Fibroblast of villous mesenchyme (primary cell): ENCODE results near the gene BMPER. TPM values are rescaled to one million over a fixed set of nuclear protein-coding genes. Genes with fewer than 3 reads are reported as not detected.
A peak's percentile ranks its signal among the peaks of the same experiment; 100 is the strongest.

Source experiments
- DNase-seq: peaks from one replicate; pipeline ENCODE4 v3.0.0-alpha.2; 2010; ENCODE audit warnings: low read depth
- H3K4me3 ChIP-seq: 2 replicates; pipeline ENCODE4 v1.5.1; 2011; ENCODE audit warnings: low read depth, mild to moderate bottlenecking, low read length
- total RNA-seq: library from RNA; depleted of rRNA; stranded (reverse); fragments of >200 nt; gene quantifications from 2 replicates; pipeline ENCODE4 v1.2.3, GENCODE V29; 2012
- TF ChIP-seq, protein P1 (sequence below): IDR thresholded peaks from 2 replicates; pipeline ENCODE4 v1.5.1; 2012; ENCODE audit warnings: low read depth, mild to moderate bottlenecking, low read length; ENCODE audit not compliant: insufficient read depth

The BMPER gene
- total RNA-seq, 1 donor: 7.8 TPM

DNA sequence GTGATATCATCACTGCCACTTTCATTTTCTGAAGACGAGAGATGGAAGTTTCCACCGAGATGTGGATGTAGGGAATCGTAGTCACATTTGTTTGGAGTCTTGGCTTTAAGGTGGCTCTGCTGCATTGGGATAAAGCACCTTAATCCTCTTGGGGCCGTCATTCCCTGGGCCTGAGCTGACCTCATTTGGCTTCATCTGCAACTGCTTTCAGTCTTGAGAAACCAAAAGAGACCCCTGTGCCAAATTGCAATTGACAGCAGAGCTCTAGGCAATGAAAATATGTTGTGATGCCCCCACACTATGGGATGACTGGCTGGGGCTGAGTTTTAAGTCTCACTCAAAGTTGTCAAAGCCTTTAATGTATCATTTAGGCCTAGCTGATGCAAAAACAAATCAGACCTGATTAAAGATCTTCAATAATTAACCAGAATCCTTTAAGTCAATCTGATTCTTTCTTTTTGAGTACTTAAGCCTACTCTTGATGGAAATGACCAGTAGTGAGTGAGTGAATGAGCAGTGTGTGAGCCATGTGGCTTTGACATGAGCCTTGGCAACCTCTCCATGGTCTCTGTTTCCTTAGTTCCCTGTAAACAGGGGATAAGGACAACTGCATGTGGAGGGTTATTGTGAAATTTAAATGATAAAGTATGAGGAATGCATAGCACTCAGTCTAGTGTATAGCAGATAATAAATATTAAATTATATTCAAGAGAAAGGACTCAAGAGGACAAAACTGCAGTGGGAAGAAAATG lies 155.0 kb downstream of the BMPER start:
- DNase-seq: peak; percentile 84
- H3K4me3 ChIP-seq: no peak overlapping the region
- TF ChIP-seq, protein P1, sequence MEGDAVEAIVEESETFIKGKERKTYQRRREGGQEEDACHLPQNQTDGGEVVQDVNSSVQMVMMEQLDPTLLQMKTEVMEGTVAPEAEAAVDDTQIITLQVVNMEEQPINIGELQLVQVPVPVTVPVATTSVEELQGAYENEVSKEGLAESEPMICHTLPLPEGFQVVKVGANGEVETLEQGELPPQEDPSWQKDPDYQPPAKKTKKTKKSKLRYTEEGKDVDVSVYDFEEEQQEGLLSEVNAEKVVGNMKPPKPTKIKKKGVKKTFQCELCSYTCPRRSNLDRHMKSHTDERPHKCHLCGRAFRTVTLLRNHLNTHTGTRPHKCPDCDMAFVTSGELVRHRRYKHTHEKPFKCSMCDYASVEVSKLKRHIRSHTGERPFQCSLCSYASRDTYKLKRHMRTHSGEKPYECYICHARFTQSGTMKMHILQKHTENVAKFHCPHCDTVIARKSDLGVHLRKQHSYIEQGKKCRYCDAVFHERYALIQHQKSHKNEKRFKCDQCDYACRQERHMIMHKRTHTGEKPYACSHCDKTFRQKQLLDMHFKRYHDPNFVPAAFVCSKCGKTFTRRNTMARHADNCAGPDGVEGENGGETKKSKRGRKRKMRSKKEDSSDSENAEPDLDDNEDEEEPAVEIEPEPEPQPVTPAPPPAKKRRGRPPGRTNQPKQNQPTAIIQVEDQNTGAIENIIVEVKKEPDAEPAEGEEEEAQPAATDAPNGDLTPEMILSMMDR: no peak

- H3K4me3 ChIP-seq: no peak overlapping the region
These were observed 155.8 kb downstream of the BMPER start for GRCh38 chr7:34061149-34061548.

DNA sequence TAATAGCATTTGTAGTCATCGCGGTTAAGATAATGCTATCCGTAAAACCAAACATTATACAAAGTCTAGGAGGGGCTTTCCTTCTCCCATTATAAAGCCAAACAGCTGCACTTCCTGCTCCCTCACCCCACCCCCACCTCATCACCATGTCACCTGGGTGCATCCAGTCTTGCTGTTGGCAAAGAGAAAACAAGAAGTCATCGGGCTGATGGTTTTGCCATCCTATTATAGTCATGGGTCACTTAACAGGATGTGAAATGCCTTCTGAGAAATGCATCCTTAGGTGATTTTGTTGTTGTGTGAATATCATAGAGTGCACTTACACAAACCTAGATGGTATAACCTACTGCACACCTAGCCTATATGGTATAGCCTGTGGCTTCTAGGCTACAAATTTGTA lies 157.0 kb downstream of the BMPER start:
- DNase-seq: no peak
- H3K4me3 ChIP-seq: no peak overlapping the region
- TF ChIP-seq, protein P1: no peak

More at GRCh38 chr7:34061149-34061548, 155.8 kb downstream of the BMPER start:
- peak; percentile 88 for DNase-seq
- TF ChIP-seq, protein P1: no peak

DNA sequence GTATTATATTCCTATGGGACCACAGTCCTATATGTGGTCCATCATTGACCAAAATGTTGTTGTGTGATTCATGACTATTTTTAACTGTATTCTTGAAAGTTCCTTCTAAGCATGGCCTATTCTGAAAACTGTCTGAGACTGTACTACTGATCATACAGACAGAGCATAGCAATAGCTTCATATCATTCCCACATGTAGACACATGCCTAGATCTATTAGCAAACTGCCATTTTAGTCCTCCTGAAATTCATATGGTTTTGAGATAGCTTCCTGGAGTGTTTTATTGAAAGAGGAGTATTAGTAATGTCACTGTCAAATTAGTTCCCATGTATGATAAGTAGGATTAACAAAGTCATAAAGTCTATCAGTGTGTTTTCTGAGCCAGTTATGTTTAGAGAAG lies 157.5 kb downstream of the BMPER start:
- peak; percentile 47 for DNase-seq
- no peak overlapping the region for H3K4me3 ChIP-seq
- TF ChIP-seq, protein P1: no peak

GRCh38 chr7:34064519-34065158 lies 159.3 kb downstream of the BMPER start:
- DNase-seq: peak; percentile 71
- TF ChIP-seq, protein P1: no peak
- H3K4me3 ChIP-seq: no peak overlapping the region

GRCh38 chr7:34066411-34066810 lies 161.1 kb downstream of the BMPER start:
- no peak for DNase-seq
- no peak overlapping the region for H3K4me3 ChIP-seq
- TF ChIP-seq, protein P1: no peak
